ENCODE results near the gene ZNF536. TPM values are rescaled to one million over a fixed set of nuclear protein-coding genes. Genes with fewer than 3 reads are reported as not detected.

Gene ZNF536
- total and polyA plus RNA-seq, 2 donors (not counting 3 experiments of a cell fraction or from before 2014, with no cell fraction given), result not detected

DNA sequence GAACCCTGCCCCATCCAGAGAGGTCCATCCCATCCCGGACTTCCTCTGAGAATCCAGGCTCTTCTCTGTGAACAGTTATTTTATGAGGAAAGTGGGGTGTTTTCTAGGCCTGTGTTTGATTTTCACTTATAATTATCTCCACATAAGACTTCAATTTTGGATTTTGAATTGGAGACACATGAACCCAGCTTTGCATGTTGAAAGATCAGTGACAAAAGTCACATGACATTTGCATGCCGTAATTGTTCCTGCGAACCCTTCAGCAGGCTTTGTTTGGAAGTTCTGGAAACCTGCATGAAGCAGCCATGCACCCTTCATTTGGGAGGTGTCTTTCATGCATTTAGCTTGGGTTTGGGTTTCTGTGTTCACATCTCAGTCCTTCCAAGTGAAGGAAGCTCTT lies 44.9 kb upstream of the ZNF536 start:
- Histone ChIP-seq H3K4me2 (ENCODE audit: insufficient read depth, low read length) (no peak overlapping the region), H2AFZ (ENCODE audit: low read depth, low read length) (no peak overlapping the region), H3K9me1 (replicated peaks; ENCODE audit: control insufficient read depth, extremely low read depth, insufficient read depth, low read length) (no peaks in the 10 kb centered on the region), H3K9ac (replicated peaks; ENCODE audit: extremely low read depth, insufficient read depth, low read length) (no peak overlapping the region), H3K4me1 (ENCODE audit: control insufficient read depth, extremely low read depth, insufficient read depth, low read length) (no peaks in the 10 kb centered on the region), H3K27me3 (ENCODE audit: control insufficient read depth in 2 of 2, insufficient read depth in 2 of 2, low read length in 2 of 2) (no peaks in the 10 kb centered on the region), H3K36me3 (ENCODE audit: control insufficient read depth in 2 of 2, extremely low read depth in 1 of 2, insufficient read depth in 2 of 2, low read length in 2 of 2) (no peaks in the 10 kb centered on the region), H4K20me1 (replicated peaks; ENCODE audit: control insufficient read depth, extremely low read depth, insufficient read depth, low read length) (no peaks in the 10 kb centered on the region), H3K79me2 (ENCODE audit: control insufficient read depth, insufficient read depth, low read length) (no peaks in the 10 kb centered on the region), H3K9me3 (replicated peaks; ENCODE audit: control insufficient read depth, insufficient read depth, low read length) (peaks cover 3% of the 10 kb centered on the region), H3K27ac (ENCODE audit: insufficient read depth, low read depth, low read length) (no peak overlapping the region), H3K4me3 (replicated peaks in 1 of 3; ENCODE audit: insufficient read depth in 1 of 3, low read depth in 1 of 3, low read length in 3 of 3) (no peak overlapping the region)
- intact Hi-C loops (cut with micrococcal nuclease), result no loop called here
- dilution Hi-C loops (cut with MboI; ENCODE audit: extremely low pct_ligation_motif_present, low sequenced_read_pairs), result no loop called here
- BruUV-seq (replicated peaks), result no TSS peak
- no peak for TF ChIP-seq EZH2 (IDR thresholded peaks at IDR 0.05; ENCODE audit: borderline replicate concordance, low read depth, low read length, severe bottlenecking)
- TF ChIP-seq CTCF (IDR thresholded peaks at IDR 0.05; ENCODE audit: extremely low read depth in 1 of 2, insufficient read depth in 1 of 2, low read depth in 1 of 2, low read length in 2 of 2), result no peak
- TF ChIP-seq GATA2 (IDR thresholded peaks at IDR 0.05; ENCODE audit: insufficient read depth, insufficient read length, low read depth, low read length), result no peak
- no peak for TF ChIP-seq JUN (IDR thresholded peaks at IDR 0.05; ENCODE audit: borderline replicate concordance, insufficient read depth, insufficient read length, low read depth)
- no peak for TF ChIP-seq POLR2AphosphoS5 (IDR thresholded peaks at IDR 0.05; ENCODE audit: insufficient read depth, low read depth, low read length)
- no peak for TF ChIP-seq MYC (IDR thresholded peaks at IDR 0.05; ENCODE audit: low read depth, low read length)
- TF ChIP-seq, protein P1, sequence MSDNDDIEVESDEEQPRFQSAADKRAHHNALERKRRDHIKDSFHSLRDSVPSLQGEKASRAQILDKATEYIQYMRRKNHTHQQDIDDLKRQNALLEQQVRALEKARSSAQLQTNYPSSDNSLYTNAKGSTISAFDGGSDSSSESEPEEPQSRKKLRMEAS (IDR thresholded peaks at IDR 0.05; ENCODE audit: insufficient read depth, insufficient read length), result no peak
- no peak for TF ChIP-seq POLR2A (IDR thresholded peaks at IDR 0.05; ENCODE audit: low read depth, low read length)
- no peak for TF ChIP-seq FOS (IDR thresholded peaks at IDR 0.05; ENCODE audit: borderline replicate concordance, insufficient read depth, low read length)
- DNase-seq (ENCODE audit: low read depth, low spot score) (no peak), FAIRE-seq (no peak)
- POLR2A ChIA-PET, result no interaction called here
- CTCF ChIA-PET, result no interaction called here
